Fibroblast of pulmonary artery (primary cell): ENCODE data around the gene CFAP74.

Experiments
- DNase-seq: peaks from one replicate; pipeline ENCODE4 v3.0.0-alpha.2; 2010; ENCODE audit warnings: low read depth
- H3K4me3 ChIP-seq: replicated peaks from 2 replicates; pipeline ENCODE4 v1.5.1; 2011; ENCODE audit warnings: low read depth, mild to moderate bottlenecking, control low read depth, low read length, moderate library complexity
- CTCF ChIP-seq: IDR thresholded peaks from 2 replicates; pipeline ENCODE4 v1.5.1; 2011; ENCODE audit warnings: mild to moderate bottlenecking, control low read depth, low read length, inconsistent platforms; ENCODE audit errors: missing control alignments

CFAP74 gene

DNA sequence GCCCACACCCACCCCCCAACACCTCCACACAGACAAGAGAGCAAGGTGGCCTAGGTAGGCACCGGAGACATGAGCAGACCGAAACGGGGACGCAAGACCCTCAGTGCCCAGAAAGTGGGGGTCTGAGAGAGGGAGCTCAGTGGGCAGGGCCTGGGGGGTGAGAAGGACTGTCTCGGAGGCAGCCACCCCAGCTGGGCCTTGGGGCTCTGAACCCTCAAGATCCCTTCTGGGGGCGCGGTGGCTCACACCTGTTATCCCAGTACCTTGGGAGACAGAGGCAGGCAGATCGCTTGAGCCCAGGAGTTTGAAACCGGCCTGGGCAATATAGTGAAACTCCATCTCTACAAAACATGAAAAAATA is 103.6 kb downstream of the CFAP74 start:
- no peak overlapping the region for H3K4me3 ChIP-seq
- no peak for TF ChIP-seq CTCF
- DNase-seq: no peak

DNA sequence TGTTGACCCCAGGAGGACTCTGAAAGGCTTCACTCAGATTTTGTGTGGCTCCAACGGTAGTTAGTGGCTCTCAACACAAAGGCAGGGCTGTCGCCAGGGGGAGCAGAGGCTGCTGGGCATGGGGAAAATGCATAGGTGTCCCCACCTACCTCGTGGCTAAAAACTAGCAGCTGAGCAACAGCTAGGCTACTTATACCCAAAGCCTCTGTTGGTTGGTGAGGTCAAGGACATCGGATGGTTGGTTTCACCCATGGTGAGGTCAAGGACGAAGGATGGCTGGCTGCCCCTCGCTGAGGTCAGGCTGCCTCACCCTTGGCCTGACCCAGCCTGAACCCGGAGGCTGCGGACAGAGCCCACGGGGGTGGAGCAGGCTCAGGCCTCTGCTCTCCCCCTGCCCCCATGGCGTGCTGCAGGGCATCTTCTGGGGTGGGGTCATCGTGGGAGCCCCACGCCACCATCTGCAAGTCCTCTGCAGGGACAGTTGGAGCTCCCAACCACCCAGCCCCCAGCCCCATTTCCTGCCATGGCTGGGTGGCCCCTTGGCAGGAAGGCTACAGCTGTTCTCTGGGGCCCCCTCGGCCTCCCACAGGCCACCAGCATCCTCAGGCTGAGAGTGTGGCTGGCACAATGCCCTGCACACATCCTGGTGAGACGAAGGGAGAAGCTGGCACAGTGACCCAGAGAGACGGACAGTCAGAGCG is 104.2 kb downstream of the CFAP74 start:
- no peak overlapping the region for H3K4me3 ChIP-seq
- TF ChIP-seq CTCF: peak; percentile 6
- DNase-seq: no peak

- no peak overlapping the region for H3K4me3 ChIP-seq
- TF ChIP-seq CTCF: no peak
- DNase-seq: no peak
These were observed 105.2 kb downstream of the CFAP74 start for GRCh38 chr1:1898246-1898933.

GRCh38 chr1:1895456-1896336 is 107.9 kb downstream of the CFAP74 start:
- DNase-seq: no peak
- no peak for TF ChIP-seq CTCF
- no peak overlapping the region for H3K4me3 ChIP-seq

GRCh38 chr1:1895060-1895418 is 108.5 kb downstream of the CFAP74 start:
- H3K4me3 ChIP-seq: no peak overlapping the region

More at GRCh38 chr1:1895060-1895418, 108.5 kb downstream of the CFAP74 start:
- no peak for TF ChIP-seq CTCF
- no peak for DNase-seq
